Measurements from ENCODE around the gene MYCN. TPM values are rescaled to one million over a fixed set of nuclear protein-coding genes. Genes with fewer than 3 reads are reported as not detected.

Gene MYCN
- total RNA-seq, 2 donors from 2014 or later, result 0.12 TPM; not detected in 1

- ATAC-seq (replicated peaks in 1 of 2), result no peak
- no peak for DNase-seq
- Mint-ChIP-seq H3K9me3 (no peaks in the 10 kb centered on the region), H3K27ac (no peak overlapping the region), H3K4me3 (peak overlapping the region; percentile 46 to 68), H3K27me3 (ENCODE audit: low read depth) (peaks cover 15% of the 10 kb centered on the region), H3K36me3 (ENCODE audit: insufficient read depth in 2 of 2) (no peaks in the 10 kb centered on the region), H3K4me1 (ENCODE audit: low read depth) (peaks cover 82% of the 10 kb centered on the region)
Observed at GRCh38 chr2:15969214-15969613, 28.9 kb downstream of the MYCN start.

GRCh38 chr2:15970701-15971100 lies 30.4 kb downstream of the MYCN start:
- H3K27ac Mint-ChIP-seq, result no peak overlapping the region
- H3K4me1 Mint-ChIP-seq (ENCODE audit: low read depth), result peaks cover 76% of the 10 kb centered on the region
- H3K4me3 Mint-ChIP-seq, result no peak overlapping the region
- ATAC-seq (replicated peaks in 1 of 2) (no peak), DNase-seq (no peak)
- no peaks in the 10 kb centered on the region for H3K36me3 Mint-ChIP-seq (ENCODE audit: insufficient read depth in 2 of 2)
- H3K9me3 Mint-ChIP-seq, result no peaks in the 10 kb centered on the region
- peaks cover 15% of the 10 kb centered on the region for H3K27me3 Mint-ChIP-seq (ENCODE audit: low read depth)

- Mint-ChIP-seq H3K27me3 (ENCODE audit: low read depth) (peaks cover 15% of the 10 kb centered on the region), H3K4me1 (ENCODE audit: low read depth) (peaks cover 69% of the 10 kb centered on the region), H3K27ac (no peak overlapping the region), H3K36me3 (ENCODE audit: insufficient read depth in 2 of 2) (no peaks in the 10 kb centered on the region), H3K4me3 (no peak overlapping the region), H3K9me3 (no peaks in the 10 kb centered on the region)
- DNase-seq (no peak), ATAC-seq (replicated peaks in 1 of 2) (no peak)
Observed at GRCh38 chr2:15971351-15971750, 31.0 kb downstream of the MYCN start.

GRCh38 chr2:15971831-15972522 lies 31.6 kb downstream of the MYCN start:
- Mint-ChIP-seq H3K27ac (no peak overlapping the region), H3K9me3 (no peaks in the 10 kb centered on the region), H3K36me3 (ENCODE audit: insufficient read depth in 2 of 2) (no peaks in the 10 kb centered on the region), H3K4me1 (ENCODE audit: low read depth) (peaks cover 63% of the 10 kb centered on the region), H3K4me3 (no peak overlapping the region), H3K27me3 (ENCODE audit: low read depth) (peaks cover 15% of the 10 kb centered on the region)
- DNase-seq (no peak), ATAC-seq (replicated peaks in 1 of 2) (no peak)

GRCh38 chr2:15973481-15974401 lies 33.4 kb downstream of the MYCN start:
- peak; percentile 70 to 80 for ATAC-seq (replicated peaks in 1 of 2)
- DNase-seq, result peak in 1 of 2 donors; percentile 27

GRCh38 chr2:15974565-15975260 lies 34.4 kb downstream of the MYCN start:
- no peaks in the 10 kb centered on the region for H3K36me3 Mint-ChIP-seq (ENCODE audit: insufficient read depth in 2 of 2)
- no peaks in the 10 kb centered on the region for H3K9me3 Mint-ChIP-seq
- H3K4me3 Mint-ChIP-seq, result no peak overlapping the region

More at GRCh38 chr2:15973481-15974401, 33.4 kb downstream of the MYCN start:
- H3K4me3 Mint-ChIP-seq, result no peak overlapping the region
- no peak overlapping the region for H3K27ac Mint-ChIP-seq
- no peaks in the 10 kb centered on the region for H3K36me3 Mint-ChIP-seq (ENCODE audit: insufficient read depth in 2 of 2)
- peaks cover 46% of the 10 kb centered on the region for H3K4me1 Mint-ChIP-seq (ENCODE audit: low read depth)
- no peaks in the 10 kb centered on the region for H3K9me3 Mint-ChIP-seq
- peaks cover 15% of the 10 kb centered on the region for H3K27me3 Mint-ChIP-seq (ENCODE audit: low read depth)

GRCh38 chr2:15975261-15975600 lies 34.9 kb downstream of the MYCN start:
- DNase-seq (no peak), ATAC-seq (replicated peaks in 1 of 2) (no peak)
- H3K9me3 Mint-ChIP-seq, result no peaks in the 10 kb centered on the region
- H3K4me1 Mint-ChIP-seq (ENCODE audit: low read depth), result peaks cover 34% of the 10 kb centered on the region
- H3K4me3 Mint-ChIP-seq, result no peak overlapping the region
- peaks cover 20% of the 10 kb centered on the region for H3K27me3 Mint-ChIP-seq (ENCODE audit: low read depth)
- no peak overlapping the region for H3K27ac Mint-ChIP-seq
- H3K36me3 Mint-ChIP-seq (ENCODE audit: insufficient read depth in 2 of 2), result no peaks in the 10 kb centered on the region

More at GRCh38 chr2:15974565-15975260, 34.4 kb downstream of the MYCN start:
- DNase-seq, result no peak
- peaks cover 16% of the 10 kb centered on the region for H3K27me3 Mint-ChIP-seq (ENCODE audit: low read depth)
- ATAC-seq (replicated peaks in 1 of 2), result no peak
- H3K4me1 Mint-ChIP-seq (ENCODE audit: low read depth), result peaks cover 37% of the 10 kb centered on the region
- H3K27ac Mint-ChIP-seq, result no peak overlapping the region

GRCh38 chr2:15975676-15976075 lies 35.3 kb downstream of the MYCN start:
- DNase-seq (no peak), ATAC-seq (replicated peaks in 1 of 2) (no peak)
- peaks cover 30% of the 10 kb centered on the region for H3K4me1 Mint-ChIP-seq (ENCODE audit: low read depth)
- H3K9me3 Mint-ChIP-seq, result no peaks in the 10 kb centered on the region
- H3K36me3 Mint-ChIP-seq (ENCODE audit: insufficient read depth in 2 of 2), result no peaks in the 10 kb centered on the region
- H3K4me3 Mint-ChIP-seq, result no peak overlapping the region
- H3K27me3 Mint-ChIP-seq (ENCODE audit: low read depth), result peaks cover 16% of the 10 kb centered on the region
- no peak overlapping the region for H3K27ac Mint-ChIP-seq

GRCh38 chr2:15976354-15976753 lies 36.0 kb downstream of the MYCN start:
- Mint-ChIP-seq H3K27ac (no peak overlapping the region), H3K4me1 (ENCODE audit: low read depth) (peaks cover 24% of the 10 kb centered on the region), H3K36me3 (ENCODE audit: insufficient read depth in 2 of 2) (no peaks in the 10 kb centered on the region), H3K4me3 (no peak overlapping the region), H3K9me3 (no peaks in the 10 kb centered on the region), H3K27me3 (ENCODE audit: low read depth) (peaks cover 10% of the 10 kb centered on the region)
- ATAC-seq (replicated peaks in 1 of 2), result no peak
- DNase-seq, result no peak

- Mint-ChIP-seq H3K27ac (no peak overlapping the region), H3K4me1 (ENCODE audit: low read depth) (peaks cover 7% of the 10 kb centered on the region), H3K4me3 (no peak overlapping the region), H3K9me3 (no peaks in the 10 kb centered on the region), H3K36me3 (ENCODE audit: insufficient read depth in 2 of 2) (no peaks in the 10 kb centered on the region), H3K27me3 (ENCODE audit: low read depth) (peaks cover 5% of the 10 kb centered on the region)
- no peak for DNase-seq
- no peak for ATAC-seq (replicated peaks in 1 of 2)
Observed at GRCh38 chr2:15979051-15979758, 38.9 kb downstream of the MYCN start.

- Mint-ChIP-seq H3K4me1 (ENCODE audit: low read depth) (peaks cover 6% of the 10 kb centered on the region), H3K36me3 (ENCODE audit: insufficient read depth in 2 of 2) (no peaks in the 10 kb centered on the region), H3K9me3 (no peaks in the 10 kb centered on the region), H3K27ac (no peak overlapping the region), H3K4me3 (no peak overlapping the region), H3K27me3 (ENCODE audit: low read depth) (peaks cover 5% of the 10 kb centered on the region)
- ATAC-seq (replicated peaks in 1 of 2) (no peak), DNase-seq (no peak)
Observed at GRCh38 chr2:15979759-15980604, 39.6 kb downstream of the MYCN start.

GRCh38 chr2:15980605-15981098 lies 40.3 kb downstream of the MYCN start:
- Mint-ChIP-seq H3K4me3 (no peak overlapping the region), H3K27me3 (ENCODE audit: low read depth) (peaks cover 5% of the 10 kb centered on the region)
- ATAC-seq (replicated peaks in 1 of 2), result no peak

More at GRCh38 chr2:15980605-15981098, 40.3 kb downstream of the MYCN start:
- no peak for DNase-seq
- Mint-ChIP-seq H3K27ac (no peak overlapping the region), H3K9me3 (no peaks in the 10 kb centered on the region), H3K4me1 (ENCODE audit: low read depth) (peaks cover 6% of the 10 kb centered on the region), H3K36me3 (ENCODE audit: insufficient read depth in 2 of 2) (no peaks in the 10 kb centered on the region)

All from activated T-cell treated with anti-CD3 and anti-CD28 coated beads, Interleukin-2, amount 50 U/mL, for 72 hours (primary cell).